Activated T-cell treated with anti-CD3 and anti-CD28 coated beads for 1 hour (primary cell): ENCODE data around the gene APLP1.
"Not testable (repeated sequence)": the region's sequence is repeated elsewhere in the genome, so short reads cannot be mapped to it uniquely, and the experiment has no call there.

Experiments used
- DNase-seq: peaks from one replicate; pipeline ENCODE4 v3.0.0-alpha.2; 2020; ENCODE audit warnings: low read depth

The APLP1 gene

DNA sequence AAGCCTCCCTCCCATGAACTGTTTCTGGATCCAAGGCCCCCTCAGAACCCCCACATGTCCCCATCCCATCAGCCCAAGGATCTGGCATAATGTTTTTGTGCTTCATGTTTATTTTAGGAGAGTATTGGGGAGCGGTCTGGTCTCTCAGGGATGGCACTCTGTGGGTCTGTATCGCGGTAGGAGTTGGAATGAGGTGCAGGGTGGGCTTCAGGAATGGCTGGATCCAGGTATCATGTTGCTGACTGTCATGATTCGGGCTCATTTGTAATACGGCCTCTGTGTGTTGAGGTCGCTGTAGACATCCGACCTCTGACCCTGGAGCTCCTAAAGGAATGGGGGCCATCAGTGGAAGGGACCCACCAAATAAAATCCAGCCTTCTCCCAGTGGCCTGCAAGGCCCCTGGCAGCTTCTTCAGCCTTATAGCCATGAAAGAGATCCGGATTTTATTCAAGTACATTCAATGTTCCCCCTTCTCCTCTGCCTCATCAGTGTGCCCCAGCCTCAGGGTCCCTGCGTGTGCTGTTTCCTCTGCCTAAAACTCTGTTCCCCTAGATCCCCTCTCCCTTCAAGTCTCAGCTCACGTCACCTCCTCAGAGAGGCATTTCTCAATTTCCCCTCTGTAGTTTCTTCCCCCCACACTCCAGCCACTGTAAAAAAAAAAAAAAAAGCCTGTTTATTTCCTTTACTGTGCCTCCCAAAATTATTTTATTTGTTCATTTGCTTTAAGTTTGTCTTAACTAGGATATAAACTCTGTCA, 36.1 kb downstream of the APLP1 start:
- no peak for DNase-seq

GRCh38 chr19:35905178-35905727, 36.9 kb downstream of the APLP1 start:
- no peak for DNase-seq

DNA sequence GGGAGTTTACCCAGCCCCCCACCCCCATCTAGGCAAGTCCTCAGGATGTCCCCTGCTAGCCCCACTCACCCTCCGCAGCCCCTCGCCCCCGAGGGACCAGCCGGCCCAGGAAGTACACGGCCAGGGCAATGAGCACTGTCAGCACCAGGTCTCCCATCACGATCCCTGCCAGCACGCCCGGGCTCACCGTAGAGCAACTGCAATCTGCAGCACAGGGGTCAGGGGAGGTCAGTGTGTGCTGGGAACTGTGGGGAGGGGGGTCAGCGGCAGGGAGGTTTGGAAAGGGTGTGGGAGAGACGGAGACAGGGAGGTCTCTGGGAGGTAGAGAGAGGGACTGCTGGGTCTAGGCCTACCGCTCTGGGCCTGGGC, 39.0 kb downstream of the APLP1 start:
- no peak for DNase-seq

DNA sequence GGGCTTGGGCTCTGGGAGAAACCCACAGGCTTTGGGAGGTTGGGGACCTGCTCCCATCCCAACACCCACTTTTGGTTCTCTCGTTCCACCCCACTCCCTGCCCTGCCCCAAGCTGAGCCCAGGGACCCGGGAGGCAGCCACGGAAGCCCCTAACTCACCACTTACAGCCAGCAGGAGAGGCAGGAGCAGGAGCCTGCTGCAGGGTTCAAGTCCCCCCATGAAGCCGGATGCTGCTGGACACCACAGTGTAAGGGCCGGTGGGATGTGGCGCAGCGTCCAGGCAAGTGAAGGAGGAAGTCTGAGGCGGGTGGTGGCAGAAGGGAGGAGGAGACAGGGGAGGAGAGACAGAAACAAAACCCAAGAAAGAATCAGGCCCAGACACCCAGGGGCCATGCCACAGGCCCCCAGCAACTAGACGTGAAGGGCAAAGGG, 39.7 kb downstream of the APLP1 start, which contains the start of gene TYROBP:
TSS of gene TYROBP (minus strand) at position 286 of the 432 bp plus-strand sequence. CDS start at position 219, 67 bp downstream.
- no peak for DNase-seq

- no peak for DNase-seq
Measured at GRCh38 chr19:35908973-35909683, 40.8 kb downstream of the APLP1 start.

DNA sequence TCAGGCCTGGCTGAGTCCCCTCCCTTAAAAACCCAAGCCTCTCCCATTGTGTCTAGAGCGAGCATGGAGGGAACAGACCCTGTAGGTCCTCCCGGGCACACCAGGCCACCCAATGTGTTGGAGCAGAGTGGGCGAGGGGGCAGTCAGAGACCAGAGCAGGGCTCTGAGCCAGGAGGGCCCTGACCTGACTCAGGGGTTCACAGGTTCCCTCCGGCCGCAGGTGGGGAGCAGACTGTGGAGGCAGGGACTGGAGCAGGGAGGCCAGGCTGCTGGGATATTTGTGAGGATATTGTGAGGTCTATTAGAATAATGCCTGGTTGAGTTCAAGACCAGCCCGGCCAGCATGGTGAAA, 41.3 kb downstream of the APLP1 start:
- DNase-seq: no peak

DNA sequence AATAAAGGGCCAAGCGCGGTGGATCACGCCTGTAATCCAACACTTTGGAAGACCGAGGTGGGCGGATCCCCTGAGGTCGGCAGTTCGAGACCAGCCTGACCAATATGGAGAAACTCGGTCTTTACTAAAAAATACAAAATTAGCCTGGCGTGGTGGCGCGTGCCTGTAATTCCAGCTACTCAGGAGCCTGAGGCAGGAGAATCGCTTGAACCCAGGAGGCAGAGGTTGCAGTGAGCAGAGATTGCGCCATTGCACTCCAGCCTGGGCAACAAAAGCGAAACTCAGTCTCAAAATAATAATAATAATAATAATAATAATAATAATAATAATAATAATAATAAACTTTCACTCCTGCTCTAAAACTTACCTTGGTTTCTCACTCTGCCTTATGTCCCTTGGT, 42.0 kb downstream of the APLP1 start:
- DNase-seq: not testable (repeated sequence)

DNA sequence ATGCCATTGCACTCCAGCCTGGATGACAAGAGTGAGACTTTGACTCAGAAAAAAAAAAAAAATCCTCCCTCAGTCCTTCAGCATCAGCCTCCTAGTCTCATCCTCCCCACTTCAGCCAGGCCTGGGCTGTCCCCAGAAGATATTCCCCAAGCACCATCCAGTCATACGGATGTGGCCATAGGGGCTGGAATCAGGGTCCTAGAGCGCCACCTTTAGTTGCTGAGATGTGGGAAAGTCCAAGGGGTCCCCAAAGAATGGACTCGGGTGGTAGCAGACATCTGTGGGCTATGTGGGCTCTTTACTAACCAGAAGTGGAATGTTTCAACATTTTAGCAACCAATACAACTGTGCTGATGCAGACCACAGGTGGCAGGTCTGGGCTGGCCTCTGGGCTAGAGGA, 42.8 kb downstream of the APLP1 start:
- DNase-seq: no peak

- no peak for DNase-seq
Measured at GRCh38 chr19:35911790-35912189, 43.4 kb downstream of the APLP1 start.

- DNase-seq: no peak
Measured at GRCh38 chr19:35913589-35913988, 45.2 kb downstream of the APLP1 start.

DNA sequence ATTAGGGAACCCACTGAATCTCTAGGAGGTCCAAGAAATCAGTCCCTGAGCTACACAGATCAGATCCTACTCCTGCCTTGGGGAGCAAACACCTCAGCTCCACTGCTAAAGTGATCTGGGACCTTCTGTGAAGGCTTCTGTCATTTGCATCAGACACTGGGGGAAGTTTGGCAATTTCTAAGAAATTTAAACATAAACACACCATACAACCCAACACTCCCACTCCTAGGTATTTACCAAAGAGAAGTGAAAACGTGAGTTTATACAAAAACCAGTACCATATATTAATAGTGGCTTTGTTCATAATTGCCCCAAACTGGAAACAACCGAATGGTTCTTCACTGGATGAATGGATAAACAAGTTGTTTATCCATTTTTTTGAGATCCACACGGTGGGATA, 47.1 kb downstream of the APLP1 start:
- DNase-seq: no peak

DNA sequence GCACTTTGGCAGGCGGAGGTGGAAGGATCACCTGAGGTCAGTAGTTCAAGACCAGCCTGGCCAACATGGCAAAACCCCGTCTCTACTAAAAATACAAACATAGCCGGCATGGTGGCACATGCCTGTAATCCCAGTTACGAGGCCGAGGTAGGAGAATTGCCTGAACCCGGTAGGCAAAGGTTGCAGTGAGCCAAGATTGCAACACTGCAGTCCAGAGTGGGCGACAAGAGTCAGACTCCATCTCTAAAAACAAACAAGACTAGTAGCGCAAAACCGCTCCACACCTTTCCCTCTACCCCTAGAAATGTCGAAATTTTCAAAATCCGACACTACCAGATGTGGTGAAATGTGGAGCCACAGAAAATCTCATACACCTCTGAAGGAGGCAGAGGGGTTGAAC, 50.9 kb downstream of the APLP1 start:
- DNase-seq: no peak

GRCh38 chr19:35921012-35921411, 52.6 kb downstream of the APLP1 start:
- DNase-seq: no peak

DNA sequence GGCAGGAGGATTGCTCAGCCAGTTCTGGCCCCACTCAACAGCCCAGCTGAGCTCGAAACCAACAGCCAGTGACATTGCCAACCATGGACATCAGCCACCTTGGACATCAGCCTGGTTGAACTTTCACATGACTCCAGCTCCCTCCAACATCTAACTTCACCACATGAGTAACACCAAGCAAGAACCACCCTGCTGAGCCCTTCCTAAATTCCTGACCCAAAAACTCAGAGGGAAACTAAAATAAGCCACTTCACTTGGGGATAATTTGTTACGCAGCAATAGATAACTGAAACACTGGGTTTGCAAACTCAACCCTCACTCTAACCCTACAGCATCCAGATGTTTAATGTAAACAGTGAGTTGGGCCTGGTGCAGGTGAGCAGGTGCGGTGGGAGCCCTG, 57.1 kb downstream of the APLP1 start:
- no peak for DNase-seq

DNA sequence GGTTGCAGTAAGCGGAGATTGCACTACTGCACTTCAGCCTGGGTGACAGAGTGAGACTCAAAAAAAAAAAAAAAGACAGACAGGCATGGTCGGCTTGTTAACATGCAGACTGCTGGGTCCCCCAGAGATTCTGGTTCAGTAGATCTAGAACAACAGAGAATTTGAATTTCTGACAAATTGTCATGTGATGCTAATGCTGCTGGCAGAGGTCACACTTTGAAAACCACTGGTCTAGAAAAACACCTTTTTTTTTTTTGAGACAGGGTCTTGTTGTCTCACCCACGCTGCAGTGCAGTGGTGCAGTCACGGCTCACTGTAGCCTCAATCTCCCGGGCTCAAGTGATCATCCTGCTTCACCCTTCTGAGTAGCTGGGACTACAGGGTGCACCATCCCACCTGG, 60.1 kb downstream of the APLP1 start:
- DNase-seq: no peak
